Body of pancreas (tissue), 4 donors: Measurements from ENCODE around the gene TTC7B. TPM values are rescaled to one million over a fixed set of nuclear protein-coding genes. Genes with fewer than 3 reads are reported as not detected.
A peak's percentile ranks its signal among the peaks of the same experiment; 100 is the strongest.

ENCODE experiments used
- ATAC-seq: fragments of 150-250 bp; one replicate; pipeline ENCODE4 v1.9.1; 2016
- DNase-seq, 4 donors: peaks; one replicate each; pipeline ENCODE4 v3.0.0-alpha.2; 2019
- H3K27ac ChIP-seq, 4 donors: fragments of 200-600 bp; sonication (generic); 1 replicate in 3 of 4; 2 replicates in 1 of 4; pipeline versions ENCODE4 v1.5.1 to v1.6.1; 2016 to 2019; ENCODE audit warnings: mild to moderate bottlenecking in 1 of 4, mixed read lengths in 1 of 4, moderate library complexity in 1 of 4
- H3K27me3 ChIP-seq, 2 donors: fragments of 200-600 bp; sonication (generic); one replicate each; pipeline ENCODE4 v1.6.0; 2016; ENCODE audit warnings: mild to moderate bottlenecking in 1 of 2
- H3K36me3 ChIP-seq, 2 donors: fragments of 200-600 bp; sonication (generic); replicated peaks in 1 of 2; 2 replicates each; pipeline ENCODE4 v1.5.1; 2016; ENCODE audit warnings: low read depth in 2 of 2; ENCODE audit not compliant: insufficient read depth in 1 of 2
- H3K4me1 ChIP-seq: fragments of 200-600 bp; sonication (generic); one replicate; pipeline ENCODE4 v1.6.0; 2016
- H3K4me3 ChIP-seq, 2 donors: fragments of 200-600 bp; sonication (generic); 1 replicate in 1 of 2; 2 replicates in 1 of 2; pipeline ENCODE4 v1.5.1; 2016 to 2019
- H3K9me3 ChIP-seq, 3 donors: fragments of 200-600 bp; sonication (generic); 1 replicate in 2 of 3; 2 replicates in 1 of 3; pipeline ENCODE4 v1.5.1; 2016
- POLR2A ChIP-seq, 3 donors: fragments of 450-650 bp; IDR thresholded peaks; one replicate each; pipeline ENCODE4 v1.6.1; 2016; ENCODE audit warnings: antibody characterized with exemption in 3 of 3, mild to moderate bottlenecking in 2 of 3
- WGBS, 2 donors: methylation state at CpG; one replicate each; pipeline ENCODE4 v1.1.5; 2017; 5-methylcytosine and 5-hydroxymethylcytosine counted together
- intact Hi-C: fragments of 100-400 bp; cut with DNase I; formaldehyde crosslinking; loops from one replicate; pipeline ENCODE4 v1.15.1; 2023
- total RNA-seq, 2 donors: library from RNA; depleted of rRNA; stranded (reverse); fragments of >200 nt; gene quantifications; one replicate each; pipeline ENCODE4 v1.1.0, GENCODE V29; 2016
- TF ChIP-seq, protein P1 (sequence below), 7 experiments: fragments of 450-650 bp in 4 of 7; fragments of 200-600 bp in 3 of 7; sonication (generic) in 3 of 7; IDR thresholded peaks; one replicate each; pipeline ENCODE4 v1.5.1; 2016 to 2019; ENCODE audit warnings: antibody characterized with exemption in 7 of 7

Gene TTC7B
- total RNA-seq, 2 donors from 2014 or later, result 15.3 to 44.2 TPM

DNA sequence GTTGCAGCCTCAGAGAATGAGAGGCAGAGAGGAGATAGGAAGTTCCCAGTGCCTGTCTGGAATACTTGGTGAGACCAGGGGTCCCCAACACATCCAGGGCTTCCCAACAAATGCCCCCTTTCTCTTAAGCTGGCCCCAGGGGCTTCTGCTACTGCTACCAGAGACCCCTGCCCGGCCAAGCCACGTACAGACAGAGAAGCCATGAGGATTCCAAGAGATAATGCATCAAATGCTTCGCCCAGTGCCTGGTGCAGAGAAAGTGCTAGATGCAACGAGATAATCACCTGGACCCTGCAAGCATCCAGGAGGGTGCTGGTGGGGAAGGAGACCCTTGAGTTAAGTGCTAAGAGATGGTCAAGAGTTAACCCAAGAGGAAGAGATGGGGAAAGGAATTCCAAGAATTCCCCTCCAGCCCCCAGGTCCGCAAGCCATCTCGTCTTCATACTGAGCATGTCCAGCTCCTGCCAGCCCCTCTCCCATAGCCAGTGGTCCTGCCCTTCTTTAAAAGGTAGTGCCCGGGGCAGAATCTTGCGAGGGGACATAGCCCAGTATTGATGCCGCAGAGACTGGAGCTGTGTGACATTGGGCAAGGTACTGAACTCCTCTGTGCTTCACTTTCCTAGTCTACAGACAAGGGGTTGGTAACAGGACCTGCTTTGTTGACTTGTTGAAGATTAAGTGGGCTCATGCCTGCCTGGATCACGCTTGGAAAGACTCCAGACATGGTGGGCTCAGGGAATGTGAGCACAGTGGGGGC, 316.1 kb downstream of the TTC7B start:
- no peak for ATAC-seq
- WGBS, 2 donors, result 72 to 75% methylated on average over 9 to 10 of the region's 10 CpGs
- H3K36me3 ChIP-seq, result no peaks in the 10 kb centered on the region
- no peak overlapping the region for H3K4me3 ChIP-seq
- no peaks in the 10 kb centered on the region for H3K9me3 ChIP-seq
- no peaks in the 10 kb centered on the region for H3K27me3 ChIP-seq
- intact Hi-C loops, result no loop called here
- no peak for TF ChIP-seq POLR2A (IDR thresholded peaks at IDR 0.05)
- no peak overlapping the region for H3K27ac ChIP-seq
- H3K4me1 ChIP-seq, result peaks cover 27% of the 10 kb centered on the region
- no peak for DNase-seq

DNA sequence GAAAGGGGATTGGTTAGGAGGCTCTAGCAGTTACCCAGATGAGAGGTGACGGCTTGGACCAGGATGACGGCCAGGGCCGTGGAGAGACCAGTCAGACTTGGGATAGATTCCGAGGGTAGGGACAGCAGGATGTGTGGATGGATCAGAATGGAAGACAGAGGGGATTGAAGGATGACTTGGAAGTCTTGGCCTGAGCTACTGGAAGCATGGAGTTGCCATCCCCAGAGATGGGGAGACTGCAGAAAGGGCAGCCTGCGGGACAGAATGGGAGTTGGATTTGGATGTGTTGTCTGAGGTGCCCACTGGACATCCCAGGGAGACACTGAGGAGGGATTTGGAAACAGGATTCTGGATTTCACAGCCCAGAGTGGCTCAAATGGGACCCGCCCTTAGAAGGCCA, 317.1 kb downstream of the TTC7B start:
- ATAC-seq (no peak), DNase-seq (no peak)

DNA sequence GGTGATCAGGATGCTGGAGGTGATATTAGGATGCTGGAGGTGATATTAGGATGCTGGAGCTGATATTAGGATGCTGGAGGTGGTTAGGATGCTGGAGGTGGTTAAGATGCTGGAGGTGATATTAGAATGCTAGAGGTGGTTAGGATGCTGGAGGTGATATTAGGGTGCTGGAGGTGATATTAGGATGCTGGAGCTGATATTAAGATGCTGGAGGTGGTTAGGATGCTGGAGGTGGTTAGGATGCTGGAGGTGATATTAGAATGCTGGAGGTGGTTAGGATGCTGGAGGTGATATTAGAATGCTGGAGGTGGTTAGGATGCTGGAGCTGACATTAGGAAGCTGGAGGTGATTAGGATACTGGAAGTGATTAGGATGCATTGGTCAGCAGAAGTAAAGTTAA, 318.0 kb downstream of the TTC7B start:
- ATAC-seq, result no peak
- intact Hi-C loops, result no loop called here
- no peak for TF ChIP-seq POLR2A (IDR thresholded peaks at IDR 0.05)
- TF ChIP-seq, protein P1, sequence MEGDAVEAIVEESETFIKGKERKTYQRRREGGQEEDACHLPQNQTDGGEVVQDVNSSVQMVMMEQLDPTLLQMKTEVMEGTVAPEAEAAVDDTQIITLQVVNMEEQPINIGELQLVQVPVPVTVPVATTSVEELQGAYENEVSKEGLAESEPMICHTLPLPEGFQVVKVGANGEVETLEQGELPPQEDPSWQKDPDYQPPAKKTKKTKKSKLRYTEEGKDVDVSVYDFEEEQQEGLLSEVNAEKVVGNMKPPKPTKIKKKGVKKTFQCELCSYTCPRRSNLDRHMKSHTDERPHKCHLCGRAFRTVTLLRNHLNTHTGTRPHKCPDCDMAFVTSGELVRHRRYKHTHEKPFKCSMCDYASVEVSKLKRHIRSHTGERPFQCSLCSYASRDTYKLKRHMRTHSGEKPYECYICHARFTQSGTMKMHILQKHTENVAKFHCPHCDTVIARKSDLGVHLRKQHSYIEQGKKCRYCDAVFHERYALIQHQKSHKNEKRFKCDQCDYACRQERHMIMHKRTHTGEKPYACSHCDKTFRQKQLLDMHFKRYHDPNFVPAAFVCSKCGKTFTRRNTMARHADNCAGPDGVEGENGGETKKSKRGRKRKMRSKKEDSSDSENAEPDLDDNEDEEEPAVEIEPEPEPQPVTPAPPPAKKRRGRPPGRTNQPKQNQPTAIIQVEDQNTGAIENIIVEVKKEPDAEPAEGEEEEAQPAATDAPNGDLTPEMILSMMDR (IDR thresholded peaks at IDR 0.05), result no peak

More for the DNA sequence above, 317.1 kb downstream of the TTC7B start:
- Histone ChIP-seq H3K27ac (no peak overlapping the region), H3K9me3 (no peaks in the 10 kb centered on the region), H3K4me1 (peaks cover 20% of the 10 kb centered on the region), H3K4me3 (no peak overlapping the region), H3K36me3 (no peaks in the 10 kb centered on the region), H3K27me3 (no peaks in the 10 kb centered on the region)
- intact Hi-C loops, result no loop called here
- 75 to 81% methylated on average over 6 of the region's 6 CpGs for WGBS, 2 donors
- TF ChIP-seq POLR2A (IDR thresholded peaks at IDR 0.05), result no peak
- TF ChIP-seq, protein P1 (IDR thresholded peaks at IDR 0.05), result no peak

DNA sequence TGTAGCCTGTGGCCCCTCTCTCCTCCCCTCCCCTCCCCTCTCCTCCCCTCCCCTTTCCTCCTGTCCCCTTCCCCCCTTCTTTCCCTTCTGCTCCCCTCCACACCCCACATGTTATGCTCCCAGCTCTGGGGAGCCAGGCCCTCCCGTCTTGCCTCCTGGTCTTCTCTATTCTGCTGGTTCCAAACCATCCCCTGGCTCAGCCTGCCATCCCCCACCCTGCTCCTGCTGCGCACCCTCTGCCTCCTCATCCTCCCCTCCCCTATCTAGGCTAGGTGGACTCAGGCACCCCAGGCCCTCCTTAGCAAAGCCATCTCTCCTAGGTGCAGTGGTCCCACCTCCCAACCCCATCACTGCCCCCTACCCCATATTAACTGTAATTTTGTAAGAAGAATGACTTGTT, 319.9 kb downstream of the TTC7B start:
- intact Hi-C loops, result no loop called here
- no peak for DNase-seq
- no peaks in the 10 kb centered on the region for H3K9me3 ChIP-seq
- ATAC-seq, result no peak
- no peak overlapping the region for H3K4me3 ChIP-seq
- no peak overlapping the region for H3K27ac ChIP-seq
- TF ChIP-seq, protein P1 (IDR thresholded peaks at IDR 0.05), result no peak
- no peak for TF ChIP-seq POLR2A (IDR thresholded peaks at IDR 0.05)
- peaks cover 6% of the 10 kb centered on the region for H3K4me1 ChIP-seq
- H3K36me3 ChIP-seq, result no peaks in the 10 kb centered on the region
- no peaks in the 10 kb centered on the region for H3K27me3 ChIP-seq
- WGBS, 2 donors, result 75 to 78% methylated on average over 2 of the region's 2 CpGs

More for the DNA sequence above, 318.0 kb downstream of the TTC7B start:
- Histone ChIP-seq H3K27me3 (no peaks in the 10 kb centered on the region), H3K27ac (no peak overlapping the region), H3K9me3 (no peaks in the 10 kb centered on the region), H3K36me3 (no peaks in the 10 kb centered on the region), H3K4me1 (peaks cover 10% of the 10 kb centered on the region), H3K4me3 (no peak overlapping the region)
- DNase-seq, result no peak

DNA sequence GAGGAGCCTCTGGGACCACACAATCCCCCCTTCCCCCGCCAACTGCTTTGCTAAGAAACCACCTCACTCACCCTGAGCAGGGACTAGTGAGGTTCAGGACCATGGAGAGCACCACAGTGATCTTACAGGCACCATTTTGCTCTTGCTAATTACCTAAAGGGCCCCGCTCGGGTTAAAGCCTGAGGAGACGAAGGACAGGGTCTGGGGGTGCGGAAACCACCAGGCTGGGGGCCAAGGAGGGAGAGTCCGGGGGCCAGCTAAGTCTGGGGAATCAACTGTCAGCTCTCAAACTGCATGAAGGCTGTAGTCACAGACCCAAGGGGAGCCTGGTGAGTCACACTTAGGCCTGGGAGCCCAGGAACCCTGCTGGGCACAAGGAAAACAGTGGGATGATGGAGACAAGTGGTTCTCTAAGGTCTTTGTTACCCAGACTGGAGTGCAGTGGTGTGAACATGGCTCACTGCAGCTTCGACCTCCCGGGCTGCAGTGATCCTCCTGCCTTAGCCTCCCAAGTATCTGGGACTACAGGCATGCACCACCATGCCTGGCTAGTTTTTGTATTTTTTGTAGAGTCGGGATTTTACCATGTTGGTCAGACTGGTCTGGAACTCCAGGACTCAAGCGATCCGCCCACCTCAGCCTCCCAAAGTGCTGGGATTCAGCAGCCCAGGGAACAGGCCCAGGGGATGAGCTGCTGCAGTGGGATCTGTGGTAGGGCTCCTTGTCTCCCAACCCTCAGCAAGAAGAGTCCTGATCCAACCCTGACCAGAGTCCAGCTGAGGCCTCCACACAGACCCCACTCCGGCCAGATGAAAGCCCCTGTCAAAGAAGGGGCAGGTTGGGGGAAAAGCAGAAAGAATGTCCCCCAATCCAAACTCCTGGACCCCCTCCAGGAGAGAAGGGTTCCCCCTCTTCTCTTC, 320.6 kb downstream of the TTC7B start:
- Histone ChIP-seq H3K4me3 (no peak overlapping the region), H3K27me3 (no peaks in the 10 kb centered on the region), H3K36me3 (no peaks in the 10 kb centered on the region), H3K27ac (no peak overlapping the region), H3K9me3 (no peaks in the 10 kb centered on the region), H3K4me1 (peaks cover 6% of the 10 kb centered on the region)
- TF ChIP-seq POLR2A (IDR thresholded peaks at IDR 0.05), result no peak
- TF ChIP-seq, protein P1 (IDR thresholded peaks at IDR 0.05), result no peak
- intact Hi-C loops, result no loop called here
- no peak for ATAC-seq
- DNase-seq, result peak; percentile 55 to 64 (median 60)
- WGBS, 2 donors, result 52 to 58% methylated on average over 12 of the region's 12 CpGs
